ENCODE measurements around the gene FANCL.
"Not testable (repeated sequence)": the region's sequence is repeated elsewhere in the genome, so short reads cannot be mapped to it uniquely, and the experiment has no call there.

FANCL gene

GRCh38 chr2:58204195-58204959 lies 36.7 kb downstream of the FANCL start:
- DNase-seq (ENCODE audit: low read depth): no peak

GRCh38 chr2:58203018-58203417 lies 38.1 kb downstream of the FANCL start:
- DNase-seq (ENCODE audit: low read depth): no peak

- DNase-seq (ENCODE audit: low read depth): no peak
Observed at GRCh38 chr2:58202404-58202803, 38.7 kb downstream of the FANCL start.

GRCh38 chr2:58197894-58198293 lies 43.2 kb downstream of the FANCL start:
- DNase-seq (ENCODE audit: low read depth): no peak

- no peak for DNase-seq (ENCODE audit: low read depth)
Observed at GRCh38 chr2:58195662-58196061, 45.5 kb downstream of the FANCL start.

GRCh38 chr2:58194458-58194857 lies 46.7 kb downstream of the FANCL start:
- DNase-seq (ENCODE audit: low read depth): no peak

- DNase-seq (ENCODE audit: low read depth): not testable (repeated sequence)
Observed at GRCh38 chr2:58187022-58187421, 54.1 kb downstream of the FANCL start.

- no peak for DNase-seq (ENCODE audit: low read depth)
Observed at GRCh38 chr2:58186501-58186900, 54.6 kb downstream of the FANCL start.

GRCh38 chr2:58182527-58182926 lies 58.6 kb downstream of the FANCL start:
- DNase-seq (ENCODE audit: low read depth): no peak

GRCh38 chr2:58180635-58181034 lies 60.5 kb downstream of the FANCL start:
- DNase-seq (ENCODE audit: low read depth): no peak

- not testable (repeated sequence) for DNase-seq (ENCODE audit: low read depth)
Observed at GRCh38 chr2:58180175-58180574, 61.0 kb downstream of the FANCL start.

GRCh38 chr2:58177187-58177586 lies 63.9 kb downstream of the FANCL start:
- not testable (repeated sequence) for DNase-seq (ENCODE audit: low read depth)

GRCh38 chr2:58171831-58172230 lies 69.3 kb downstream of the FANCL start:
- DNase-seq (ENCODE audit: low read depth): not testable (repeated sequence)

- DNase-seq (ENCODE audit: low read depth): not testable (repeated sequence)
Observed at GRCh38 chr2:58170334-58170933, 70.7 kb downstream of the FANCL start.

- not testable (repeated sequence) for DNase-seq (ENCODE audit: low read depth)
Observed at GRCh38 chr2:58169845-58170244, 71.3 kb downstream of the FANCL start.

GRCh38 chr2:58168130-58168529 lies 73.0 kb downstream of the FANCL start:
- DNase-seq (ENCODE audit: low read depth): not testable (repeated sequence)

GRCh38 chr2:58163913-58164312 lies 77.2 kb downstream of the FANCL start:
- no peak for DNase-seq (ENCODE audit: low read depth)

GRCh38 chr2:58158481-58158880 lies 82.6 kb downstream of the FANCL start:
- no peak for DNase-seq (ENCODE audit: low read depth)

GRCh38 chr2:58157754-58158153 lies 83.4 kb downstream of the FANCL start:
- no peak for DNase-seq (ENCODE audit: low read depth)

GRCh38 chr2:58156780-58157179 lies 84.3 kb downstream of the FANCL start:
- DNase-seq (ENCODE audit: low read depth): no peak

GRCh38 chr2:58155160-58155778 lies 85.9 kb downstream of the FANCL start:
- no peak for DNase-seq (ENCODE audit: low read depth)

GRCh38 chr2:58146707-58147106 lies 94.4 kb downstream of the FANCL start:
- DNase-seq (ENCODE audit: low read depth): no peak

- not testable (repeated sequence) for DNase-seq (ENCODE audit: low read depth)
Observed at GRCh38 chr2:58145769-58146168, 95.4 kb downstream of the FANCL start.

Data from activated T-cell treated with anti-CD3 and anti-CD28 coated beads for 1 hour (primary cell).